ENCODE data around the gene GAK. TPM values are rescaled to one million over a fixed set of nuclear protein-coding genes. Genes with fewer than 3 reads are reported as not detected.

Gene GAK
- total RNA-seq, 1 donor from 2014 or later, result 147 TPM

DNA sequence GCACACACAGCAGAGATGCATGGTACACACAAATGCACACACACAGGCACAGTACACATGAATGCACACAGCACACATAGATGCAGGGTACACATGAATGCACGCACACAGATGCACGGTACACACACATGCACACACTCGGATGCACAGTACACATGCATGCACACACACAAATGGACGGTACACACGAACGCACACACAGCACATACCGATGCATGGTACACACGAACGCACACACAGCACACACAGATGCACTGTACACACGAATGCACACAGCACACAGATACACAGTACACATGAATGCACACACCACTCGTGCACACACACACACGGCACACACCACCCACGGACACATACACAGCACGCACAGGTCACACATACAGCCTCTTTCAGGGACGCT lies 62.3 kb downstream of the GAK start:
- DNase-seq, result no peak
- Mint-ChIP-seq H3K4me1 (peaks cover 2% of the 10 kb centered on the region), H3K27me3 (no peaks in the 10 kb centered on the region), H3K27ac (no peak overlapping the region), H3K9me3 (peaks cover 4% of the 10 kb centered on the region), H3K4me3 (no peak overlapping the region), H3K36me3 (ENCODE audit: low read depth) (peaks cover 57% of the 10 kb centered on the region)
- intact Hi-C loops (cut with micrococcal nuclease), result no loop called here

DNA sequence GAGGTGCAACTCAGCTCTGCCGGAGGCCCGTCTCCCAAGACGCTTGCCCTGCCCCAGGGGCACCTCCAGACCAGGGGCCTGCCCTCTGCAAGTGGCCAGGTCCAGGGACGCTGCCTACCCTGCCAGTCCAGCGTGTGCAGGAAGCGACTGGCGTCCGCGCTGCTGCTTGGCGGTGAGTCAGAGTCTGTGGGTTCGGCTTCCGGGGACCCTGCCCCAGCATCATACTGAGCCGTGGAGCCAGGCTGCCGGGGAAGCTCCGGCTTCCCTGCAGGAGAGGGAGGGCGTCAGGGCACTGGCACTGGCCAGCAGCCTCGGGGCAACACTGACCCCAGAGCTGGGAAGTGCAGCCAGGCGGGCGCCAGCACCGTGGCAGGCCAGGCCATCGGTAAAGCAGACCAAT lies 63.7 kb downstream of the GAK start:
- H3K36me3 Mint-ChIP-seq (ENCODE audit: low read depth), result peaks cover 50% of the 10 kb centered on the region
- intact Hi-C loops (cut with micrococcal nuclease), result no loop called here
- H3K27ac Mint-ChIP-seq, result no peak overlapping the region
- H3K4me1 Mint-ChIP-seq, result no peaks in the 10 kb centered on the region
- H3K4me3 Mint-ChIP-seq, result no peak overlapping the region
- H3K9me3 Mint-ChIP-seq, result peaks cover 4% of the 10 kb centered on the region
- DNase-seq, result no peak
- H3K27me3 Mint-ChIP-seq, result no peaks in the 10 kb centered on the region

DNA sequence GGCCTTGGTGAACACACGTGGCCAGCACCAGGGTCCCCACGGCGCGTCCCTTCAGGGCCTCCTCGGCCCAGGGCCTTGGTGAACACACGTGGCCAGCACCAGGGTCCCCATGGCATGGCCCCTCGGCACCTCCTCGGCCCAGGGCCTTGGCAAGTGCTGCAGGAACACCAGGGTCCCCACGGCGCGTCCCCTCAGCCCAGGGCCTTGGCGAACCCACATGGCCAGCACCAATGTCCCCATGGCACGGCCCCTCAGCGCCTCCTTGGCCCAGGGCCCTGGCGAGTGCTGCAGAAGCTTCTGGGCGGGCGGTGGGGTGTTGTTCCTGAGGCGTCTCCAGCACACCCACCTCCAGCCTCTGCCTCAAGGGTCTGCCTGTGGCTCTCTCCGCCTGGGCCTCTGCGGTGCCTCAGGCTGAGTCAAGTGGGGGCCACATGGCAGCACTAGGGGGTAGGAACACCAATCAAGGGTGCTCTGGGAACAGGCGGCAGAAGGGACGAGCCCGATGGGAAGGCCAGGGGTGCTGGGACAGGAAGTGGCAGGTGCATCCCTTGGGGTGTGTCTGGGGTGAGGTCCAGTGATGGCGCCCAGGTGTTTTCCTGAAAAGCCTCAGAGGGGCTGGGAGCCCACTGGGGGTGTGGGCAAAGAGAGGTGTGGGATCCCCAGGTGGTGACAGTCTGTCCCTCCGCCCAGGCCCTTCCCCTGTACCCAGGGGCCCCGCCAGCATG lies 64.4 kb downstream of the GAK start:
- intact Hi-C loops (cut with micrococcal nuclease), result no loop called here
- Mint-ChIP-seq H3K4me3 (no peak overlapping the region), H3K9me3 (peaks cover 4% of the 10 kb centered on the region), H3K27me3 (no peaks in the 10 kb centered on the region), H3K27ac (no peak overlapping the region), H3K4me1 (no peaks in the 10 kb centered on the region), H3K36me3 (ENCODE audit: low read depth) (peaks cover 53% of the 10 kb centered on the region)
- DNase-seq, result no peak

DNA sequence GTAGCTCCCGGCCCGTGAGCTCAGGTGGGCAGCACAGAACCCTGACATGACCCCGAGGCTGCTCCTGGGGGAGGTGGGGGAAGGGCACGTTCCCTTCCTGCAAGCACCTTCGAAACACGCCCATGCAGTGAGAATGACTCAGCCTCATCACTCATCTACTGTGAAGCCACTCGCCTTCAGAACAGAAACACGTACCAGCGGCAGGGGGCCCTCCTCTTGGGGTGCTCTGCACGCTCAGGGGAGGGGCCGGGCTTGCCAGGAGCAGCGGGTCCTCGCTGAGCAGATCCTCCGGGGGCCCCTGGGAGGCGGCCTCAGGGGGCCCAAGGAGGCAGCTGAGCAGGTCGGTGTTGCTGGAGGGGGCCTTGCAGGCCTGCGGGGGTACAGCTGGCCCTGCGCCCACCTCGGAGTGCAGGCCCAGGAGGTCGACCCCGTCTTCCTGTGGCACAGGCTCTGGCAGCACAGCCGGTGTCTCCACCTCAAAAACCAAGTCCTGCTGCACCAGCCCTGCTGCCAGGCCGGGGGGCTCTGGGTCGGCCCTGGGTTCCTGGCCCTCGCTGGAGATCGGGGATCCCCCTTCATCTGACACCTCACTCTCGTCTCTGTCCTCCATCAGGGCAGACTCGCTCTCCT lies 65.2 kb downstream of the GAK start:
- peaks cover 4% of the 10 kb centered on the region for H3K9me3 Mint-ChIP-seq
- no peak overlapping the region for H3K27ac Mint-ChIP-seq
- no peaks in the 10 kb centered on the region for H3K4me1 Mint-ChIP-seq
- intact Hi-C loops (cut with micrococcal nuclease), result no loop called here
- no peaks in the 10 kb centered on the region for H3K27me3 Mint-ChIP-seq
- H3K36me3 Mint-ChIP-seq (ENCODE audit: low read depth), result peaks cover 57% of the 10 kb centered on the region
- no peak for DNase-seq
- H3K4me3 Mint-ChIP-seq, result no peak overlapping the region

DNA sequence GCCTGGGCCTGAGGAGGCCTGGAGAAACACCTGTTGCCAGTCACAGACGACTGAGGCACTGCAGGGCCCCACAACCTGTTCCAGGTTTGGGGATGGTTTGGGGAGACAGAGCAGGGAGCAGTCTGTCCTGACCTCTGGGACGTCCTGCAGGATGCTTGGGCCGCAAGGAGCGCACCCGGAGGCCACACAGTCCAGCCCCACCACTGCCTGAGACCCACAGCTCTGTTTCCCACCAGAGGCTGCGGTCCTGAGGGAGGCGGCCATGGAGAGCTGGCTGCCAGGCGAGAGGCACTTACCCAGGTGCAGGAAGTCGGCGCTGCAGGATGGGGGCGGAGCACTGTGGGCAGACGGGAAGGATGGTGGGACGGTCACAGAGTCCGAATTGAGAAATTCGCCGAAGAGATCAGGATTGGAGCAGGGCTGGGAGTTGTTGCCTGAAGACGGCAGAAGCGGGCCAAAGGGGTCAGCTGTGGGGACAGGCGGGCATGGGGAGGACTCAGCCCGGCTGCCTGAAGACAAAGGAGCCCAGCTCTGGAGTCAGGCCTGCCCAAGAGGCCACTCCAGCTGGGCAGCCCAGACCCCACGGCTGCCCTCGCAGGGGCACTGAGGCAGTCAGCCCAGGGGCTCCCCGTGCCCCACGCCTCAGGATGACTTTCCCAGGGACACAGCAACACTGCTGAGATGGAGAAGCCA lies 65.9 kb downstream of the GAK start:
- Mint-ChIP-seq H3K36me3 (ENCODE audit: low read depth) (peaks cover 58% of the 10 kb centered on the region), H3K27me3 (no peaks in the 10 kb centered on the region), H3K9me3 (peaks cover 4% of the 10 kb centered on the region), H3K4me1 (no peaks in the 10 kb centered on the region), H3K4me3 (no peak overlapping the region), H3K27ac (no peak overlapping the region)
- intact Hi-C loops (cut with micrococcal nuclease), result no loop called here
- DNase-seq, result no peak

DNA sequence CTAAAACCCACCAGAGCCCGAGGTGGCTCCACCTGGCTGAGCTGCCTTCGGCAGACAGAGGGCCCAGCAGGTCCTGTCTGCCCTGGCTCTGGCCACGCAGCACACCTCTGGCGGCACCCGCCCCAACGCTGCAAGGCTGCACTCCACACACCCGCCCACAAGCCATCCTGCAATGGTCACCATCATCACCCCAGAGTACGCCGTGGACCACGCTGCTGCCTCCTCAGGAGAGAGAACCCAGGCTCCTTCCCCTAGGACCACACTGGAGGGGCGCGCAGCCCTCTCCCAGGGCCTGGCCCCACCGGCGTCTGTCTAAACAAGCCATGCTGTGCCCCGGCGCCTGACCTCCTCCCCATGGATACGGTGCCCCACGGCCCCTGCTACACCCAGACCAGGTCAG lies 66.5 kb downstream of the GAK start:
- Mint-ChIP-seq H3K4me1 (no peaks in the 10 kb centered on the region), H3K9me3 (peaks cover 4% of the 10 kb centered on the region), H3K27ac (no peak overlapping the region), H3K27me3 (no peaks in the 10 kb centered on the region), H3K36me3 (ENCODE audit: low read depth) (peaks cover 59% of the 10 kb centered on the region), H3K4me3 (no peak overlapping the region)
- intact Hi-C loops (cut with micrococcal nuclease), result no loop called here
- DNase-seq, result no peak

DNA sequence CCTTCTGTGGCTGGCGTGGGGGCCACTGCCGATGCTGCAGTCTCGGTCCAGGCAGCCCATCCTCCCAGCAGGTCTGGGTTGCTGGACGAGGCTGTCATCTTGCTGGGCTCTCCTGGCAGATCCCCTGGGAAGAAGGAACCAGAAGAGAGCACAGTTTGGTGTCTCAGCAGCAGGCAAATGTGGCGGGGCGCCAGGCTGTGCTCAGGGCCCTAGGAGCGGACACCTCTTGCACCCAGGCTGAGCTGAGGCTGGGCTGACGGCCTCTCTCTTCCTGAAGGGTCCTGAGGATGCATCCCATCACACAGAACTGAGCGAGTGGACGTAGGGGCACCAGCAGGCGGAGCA lies 67.0 kb downstream of the GAK start:
- Mint-ChIP-seq H3K36me3 (ENCODE audit: low read depth) (peaks cover 59% of the 10 kb centered on the region), H3K9me3 (peaks cover 4% of the 10 kb centered on the region), H3K27ac (no peak overlapping the region), H3K27me3 (no peaks in the 10 kb centered on the region), H3K4me3 (no peak overlapping the region), H3K4me1 (no peaks in the 10 kb centered on the region)
- no peak for DNase-seq
- intact Hi-C loops (cut with micrococcal nuclease), result no loop called here

DNA sequence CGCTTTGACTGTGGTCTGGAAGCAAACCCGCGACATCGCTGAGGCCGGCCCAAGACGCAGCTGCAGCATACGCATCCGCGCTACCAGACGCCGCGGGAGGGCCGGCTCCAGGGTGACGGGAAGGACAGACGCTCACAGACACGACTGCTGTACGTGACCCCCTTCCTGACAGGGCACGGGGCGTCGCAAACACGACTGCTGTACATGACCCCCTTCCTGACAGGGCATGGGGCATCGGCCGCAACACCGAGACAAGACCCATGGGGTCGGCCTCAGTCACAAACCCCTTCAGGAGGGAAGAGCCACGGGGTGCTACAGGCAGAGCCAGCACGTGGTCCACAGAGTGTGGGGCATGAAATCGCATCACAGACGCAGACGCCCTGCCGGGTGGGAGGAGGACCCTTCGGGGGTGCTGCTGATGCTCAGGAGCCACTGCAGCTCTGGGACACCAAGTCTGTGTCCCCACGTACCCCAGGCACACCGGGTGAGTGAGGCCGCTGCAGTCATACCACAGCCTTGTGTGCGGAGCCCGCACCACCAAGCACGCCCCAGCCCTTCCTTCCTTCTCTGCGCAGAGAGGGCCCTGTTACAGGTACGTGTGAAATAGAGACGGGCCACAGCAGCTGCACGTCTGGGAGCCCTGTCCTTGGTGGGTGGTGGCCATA lies 67.5 kb downstream of the GAK start:
- Mint-ChIP-seq H3K27ac (no peak overlapping the region), H3K4me1 (no peaks in the 10 kb centered on the region), H3K36me3 (ENCODE audit: low read depth) (peaks cover 58% of the 10 kb centered on the region), H3K9me3 (no peaks in the 10 kb centered on the region), H3K27me3 (no peaks in the 10 kb centered on the region), H3K4me3 (no peak overlapping the region)
- intact Hi-C loops (cut with micrococcal nuclease), result no loop called here
- no peak for DNase-seq

DNA sequence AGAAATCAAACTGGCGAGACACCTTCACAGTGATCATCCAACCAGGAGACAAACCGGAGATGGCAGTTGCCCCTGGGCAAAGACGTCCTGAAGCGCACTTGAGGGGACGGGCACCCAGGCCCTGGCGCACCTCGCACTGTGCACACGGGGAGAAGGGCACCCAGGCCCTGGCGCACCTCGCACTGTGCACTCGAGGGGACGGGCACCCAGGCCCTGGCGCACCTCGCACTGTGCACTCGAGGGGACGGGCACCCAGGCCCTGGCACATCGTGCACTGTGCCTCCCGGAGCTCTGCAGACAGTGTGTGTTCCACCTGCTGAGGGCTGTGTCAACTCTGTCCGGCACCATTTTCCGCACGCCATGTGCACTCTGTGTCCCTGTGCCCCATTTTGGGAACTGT lies 71.6 kb downstream of the GAK start:
- no peaks in the 10 kb centered on the region for H3K27me3 Mint-ChIP-seq
- DNase-seq, result no peak
- H3K36me3 Mint-ChIP-seq (ENCODE audit: low read depth), result peaks cover 74% of the 10 kb centered on the region
- no peak overlapping the region for H3K4me3 Mint-ChIP-seq
- peaks cover 13% of the 10 kb centered on the region for H3K9me3 Mint-ChIP-seq
- H3K27ac Mint-ChIP-seq, result no peak overlapping the region
- intact Hi-C loops (cut with micrococcal nuclease), result no loop called here
- H3K4me1 Mint-ChIP-seq, result no peaks in the 10 kb centered on the region

DNA sequence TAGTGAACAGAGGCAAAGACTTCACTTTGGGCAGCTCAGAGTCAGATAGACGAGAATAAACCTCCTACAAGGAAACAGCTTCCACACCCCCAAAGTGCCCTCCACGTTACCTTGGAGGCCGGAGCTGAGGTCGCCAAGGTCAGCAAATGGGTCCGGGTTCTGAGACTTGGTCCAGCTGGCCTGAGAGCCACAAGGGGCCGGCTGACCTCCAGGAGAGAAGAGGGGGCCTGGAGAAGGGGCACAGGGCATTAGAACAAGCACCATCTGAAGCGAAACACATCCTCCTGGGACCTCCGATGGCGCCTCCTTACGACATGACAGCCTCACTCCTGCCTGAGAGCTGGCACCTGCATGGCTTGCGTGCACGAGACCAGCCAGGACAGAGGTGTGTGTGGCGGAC lies 72.6 kb downstream of the GAK start:
- H3K27me3 Mint-ChIP-seq, result no peaks in the 10 kb centered on the region
- no peaks in the 10 kb centered on the region for H3K4me1 Mint-ChIP-seq
- DNase-seq, result no peak
- peaks cover 80% of the 10 kb centered on the region for H3K36me3 Mint-ChIP-seq (ENCODE audit: low read depth)
- intact Hi-C loops (cut with micrococcal nuclease), result no loop called here
- peaks cover 13% of the 10 kb centered on the region for H3K9me3 Mint-ChIP-seq
- H3K4me3 Mint-ChIP-seq, result no peak overlapping the region
- H3K27ac Mint-ChIP-seq, result no peak overlapping the region

DNA sequence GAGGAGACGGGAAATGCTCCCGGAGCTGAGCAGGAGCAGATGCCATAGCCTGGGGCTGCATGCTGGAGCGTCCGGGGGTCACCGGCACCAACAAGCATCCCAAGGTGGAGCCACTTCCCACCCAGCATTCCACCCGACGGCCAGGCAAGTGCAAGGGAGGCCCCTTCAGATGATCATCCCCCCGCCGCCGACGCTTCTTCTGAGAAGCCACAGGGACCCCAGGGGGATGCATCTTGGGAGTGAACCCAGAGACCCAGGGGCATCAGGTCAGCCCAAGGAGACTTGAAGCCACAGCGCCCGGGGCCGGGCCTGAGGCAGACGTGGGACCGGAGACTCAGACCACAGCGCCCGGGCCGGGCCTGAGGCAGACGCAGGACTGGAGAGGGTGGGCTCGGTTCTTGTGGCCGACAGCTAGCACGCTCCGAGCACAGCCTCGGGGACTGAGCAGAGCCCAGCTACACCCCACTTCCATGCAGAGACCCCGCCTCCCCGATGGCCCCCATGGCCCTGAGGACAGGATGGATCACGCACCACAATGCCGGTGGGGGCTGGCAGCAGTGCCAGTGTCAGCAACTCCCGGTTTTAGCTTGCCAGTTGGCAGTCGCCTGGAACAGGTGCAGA lies 73.2 kb downstream of the GAK start:
- DNase-seq, result no peak
- Mint-ChIP-seq H3K4me1 (no peaks in the 10 kb centered on the region), H3K9me3 (peaks cover 13% of the 10 kb centered on the region), H3K27me3 (no peaks in the 10 kb centered on the region), H3K4me3 (no peak overlapping the region), H3K27ac (no peak overlapping the region), H3K36me3 (ENCODE audit: low read depth) (peaks cover 82% of the 10 kb centered on the region)
- intact Hi-C loops (cut with micrococcal nuclease), result no loop called here

DNA sequence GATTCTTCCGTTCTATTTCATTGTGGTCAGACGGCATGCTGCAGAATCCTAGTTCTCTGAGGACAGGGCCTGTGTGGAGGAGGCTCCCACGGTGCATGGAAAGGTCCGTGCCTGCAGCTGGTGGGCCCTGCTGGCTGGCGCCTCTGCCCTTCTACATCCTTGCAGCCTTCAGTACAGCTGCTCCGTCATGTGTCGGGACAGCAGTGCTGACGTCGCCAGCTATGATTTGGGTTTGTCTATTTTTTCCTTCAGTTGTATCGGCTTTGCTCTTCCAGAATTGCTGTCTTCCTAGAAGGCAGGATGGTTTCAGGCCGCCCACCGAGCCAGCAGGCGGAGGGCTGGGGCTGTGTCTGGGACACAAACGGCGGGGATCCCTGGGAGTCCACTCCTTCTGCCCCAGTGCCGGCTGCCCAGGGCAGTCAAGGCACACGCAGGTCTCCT lies 74.1 kb downstream of the GAK start:
- Mint-ChIP-seq H3K4me1 (no peaks in the 10 kb centered on the region), H3K36me3 (ENCODE audit: low read depth) (peaks cover 83% of the 10 kb centered on the region), H3K9me3 (peaks cover 13% of the 10 kb centered on the region), H3K4me3 (no peak overlapping the region), H3K27ac (peak overlapping the region; percentile 23), H3K27me3 (no peaks in the 10 kb centered on the region)
- intact Hi-C loops (cut with micrococcal nuclease), result no loop called here
- DNase-seq, result no peak

DNA sequence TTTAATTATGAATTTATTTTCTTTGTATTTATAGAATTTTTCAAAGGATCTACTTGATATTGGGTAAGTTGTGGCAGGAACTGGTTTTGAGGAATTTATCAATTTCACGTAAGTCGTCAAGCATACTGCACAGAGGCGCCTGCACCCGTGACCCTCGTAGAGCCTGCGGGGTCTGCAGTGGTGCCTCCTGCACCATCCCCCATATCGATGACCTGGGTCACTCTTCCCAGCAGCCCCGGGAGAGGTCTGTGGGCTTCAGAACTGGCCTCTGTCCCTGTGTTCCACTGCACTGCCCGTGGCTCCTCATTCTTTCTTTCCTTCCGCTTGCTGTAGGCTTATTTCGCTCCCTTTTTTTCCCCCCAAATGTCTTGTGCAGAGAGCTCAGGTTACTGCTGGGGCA lies 74.7 kb downstream of the GAK start:
- DNase-seq, result no peak
- H3K4me1 Mint-ChIP-seq, result no peaks in the 10 kb centered on the region
- intact Hi-C loops (cut with micrococcal nuclease), result no loop called here
- no peak overlapping the region for H3K4me3 Mint-ChIP-seq
- H3K27ac Mint-ChIP-seq, result peak overlapping the region; percentile 23
- H3K36me3 Mint-ChIP-seq (ENCODE audit: low read depth), result peaks cover 79% of the 10 kb centered on the region
- no peaks in the 10 kb centered on the region for H3K27me3 Mint-ChIP-seq
- peaks cover 13% of the 10 kb centered on the region for H3K9me3 Mint-ChIP-seq
